ENCODE results near the gene CDH13.

DNA sequence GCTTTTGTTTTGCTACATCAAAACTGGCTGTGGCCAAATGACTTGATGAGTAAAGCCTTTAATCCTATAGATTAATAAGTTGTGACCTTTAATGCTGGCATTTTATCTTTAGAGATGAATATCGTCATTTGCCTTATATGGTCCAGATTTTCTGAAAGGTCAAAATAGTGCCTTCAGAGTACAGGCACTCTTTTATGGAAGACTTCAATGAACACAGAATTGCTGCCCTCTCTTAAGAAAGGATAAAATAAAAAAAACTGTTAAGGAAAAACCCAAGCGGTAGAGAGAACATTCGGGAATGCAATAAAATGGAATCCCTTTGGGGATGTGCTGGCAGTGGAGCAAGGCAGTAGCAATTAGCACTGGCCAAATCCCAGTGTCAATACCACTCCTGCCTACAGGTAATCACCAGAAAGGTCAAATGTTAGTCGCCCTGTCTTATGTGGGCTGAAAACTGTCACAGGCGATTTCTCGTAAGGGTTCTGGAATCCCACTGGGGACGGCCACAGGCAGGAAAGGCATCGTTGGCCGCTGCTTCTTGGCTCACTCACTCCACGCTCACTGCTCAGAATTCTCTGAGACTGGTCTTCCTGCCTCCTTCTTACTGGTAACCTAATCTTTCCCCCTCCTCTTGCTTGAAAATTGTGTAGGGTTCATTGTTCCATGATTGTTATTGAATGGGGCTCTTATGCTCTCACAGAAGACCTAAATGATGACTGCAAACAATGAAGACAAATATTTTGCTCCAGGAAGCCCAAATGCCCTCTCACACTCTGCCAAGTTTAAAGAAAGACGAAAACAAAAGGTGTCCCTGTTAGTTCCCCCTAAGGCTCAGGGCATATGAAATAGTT, 1135.6 kb downstream of the CDH13 start:
- TF ChIP-seq POLR2A (IDR thresholded peaks at IDR 0.05) (no peak), EP300 (IDR thresholded peaks at IDR 0.05) (no peak)
- TF ChIP-seq, protein P1, sequence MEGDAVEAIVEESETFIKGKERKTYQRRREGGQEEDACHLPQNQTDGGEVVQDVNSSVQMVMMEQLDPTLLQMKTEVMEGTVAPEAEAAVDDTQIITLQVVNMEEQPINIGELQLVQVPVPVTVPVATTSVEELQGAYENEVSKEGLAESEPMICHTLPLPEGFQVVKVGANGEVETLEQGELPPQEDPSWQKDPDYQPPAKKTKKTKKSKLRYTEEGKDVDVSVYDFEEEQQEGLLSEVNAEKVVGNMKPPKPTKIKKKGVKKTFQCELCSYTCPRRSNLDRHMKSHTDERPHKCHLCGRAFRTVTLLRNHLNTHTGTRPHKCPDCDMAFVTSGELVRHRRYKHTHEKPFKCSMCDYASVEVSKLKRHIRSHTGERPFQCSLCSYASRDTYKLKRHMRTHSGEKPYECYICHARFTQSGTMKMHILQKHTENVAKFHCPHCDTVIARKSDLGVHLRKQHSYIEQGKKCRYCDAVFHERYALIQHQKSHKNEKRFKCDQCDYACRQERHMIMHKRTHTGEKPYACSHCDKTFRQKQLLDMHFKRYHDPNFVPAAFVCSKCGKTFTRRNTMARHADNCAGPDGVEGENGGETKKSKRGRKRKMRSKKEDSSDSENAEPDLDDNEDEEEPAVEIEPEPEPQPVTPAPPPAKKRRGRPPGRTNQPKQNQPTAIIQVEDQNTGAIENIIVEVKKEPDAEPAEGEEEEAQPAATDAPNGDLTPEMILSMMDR (IDR thresholded peaks at IDR 0.05) = no peak
